Vagina (tissue), 2 donors: Measurements from ENCODE around the gene GPRC5C. TPM values are rescaled to one million over a fixed set of nuclear protein-coding genes. Genes with fewer than 3 reads are reported as not detected.

ENCODE experiments used
- DNase-seq, 2 donors: peaks; one replicate each; pipeline ENCODE4 v3.0.0-alpha.2; 2017; ENCODE audit errors: extremely low spot score in 2 of 2
- H3K27ac ChIP-seq: fragments of 200-600 bp; sonication (generic); one replicate; pipeline ENCODE4 v1.5.1; 2019
- H3K27me3 ChIP-seq: fragments of 200-600 bp; sonication (generic); one replicate; pipeline ENCODE4 v1.5.1; 2019
- H3K36me3 ChIP-seq, 2 donors: fragments of 200-600 bp; sonication (generic); one replicate each; pipeline ENCODE4 v1.5.1; 2017 to 2019
- H3K4me1 ChIP-seq: fragments of 200-600 bp; sonication (generic); one replicate; pipeline ENCODE4 v1.5.1; 2019
- H3K4me3 ChIP-seq, 2 donors: fragments of 200-600 bp; sonication (generic); 1 replicate in 1 of 2; 2 replicates in 1 of 2; pipeline ENCODE4 v1.5.1; 2016 to 2019
- H3K9me3 ChIP-seq: fragments of 200-600 bp; sonication (generic); one replicate; pipeline ENCODE4 v1.5.1; 2019
- CTCF ChIP-seq, 3 experiments: fragments of 450-650 bp in 2 of 3; fragments of 200-600 bp in 1 of 3; sonication (generic) in 1 of 3; IDR thresholded peaks; one replicate each; pipeline ENCODE4 v1.5.1; 2017 to 2019; ENCODE audit warnings: antibody characterized with exemption in 3 of 3, mild to moderate bottlenecking in 2 of 3, moderate library complexity in 2 of 3
- POLR2A ChIP-seq, 2 donors: fragments of 450-650 bp; IDR thresholded peaks; one replicate each; pipeline ENCODE4 v1.6.1; 2017; ENCODE audit warnings: antibody characterized with exemption in 2 of 2, mild to moderate bottlenecking in 2 of 2, moderate library complexity in 2 of 2
- POLR2AphosphoS5 ChIP-seq, 2 donors: sonication (generic); formaldehyde crosslinking; IDR thresholded peaks; one replicate each; pipeline ENCODE4 v1.9.0; 2017; ENCODE audit warnings: antibody characterized with exemption in 2 of 2, mild to moderate bottlenecking in 2 of 2, low read depth in 1 of 2; ENCODE audit not compliant: insufficient read depth in 1 of 2
- intact Hi-C: fragments of 100-400 bp; cut with DNase I; formaldehyde crosslinking; loops from one replicate; pipeline ENCODE4 v1.15.1; 2023
- total RNA-seq: library from RNA; depleted of rRNA; stranded (reverse); fragments of >200 nt; gene quantifications from one replicate; pipeline ENCODE4 v1.2.3, GENCODE V29; 2016

GPRC5C gene
- total RNA-seq, 1 donor from 2014 or later, result 27.5 TPM

GRCh38 chr17:74394977-74395376, 36.9 kb upstream of the GPRC5C start:
- intact Hi-C loops, result no loop called here
- no peaks in the 10 kb centered on the region for H3K27me3 ChIP-seq
- no peaks in the 10 kb centered on the region for H3K9me3 ChIP-seq
- no peak for DNase-seq
- no peaks in the 10 kb centered on the region for H3K4me1 ChIP-seq
- H3K4me3 ChIP-seq, result no peak overlapping the region
- H3K36me3 ChIP-seq, result no peaks in the 10 kb centered on the region
- no peak overlapping the region for H3K27ac ChIP-seq
- TF ChIP-seq POLR2AphosphoS5 (IDR thresholded peaks at IDR 0.05; ENCODE audit: insufficient read depth in 1 of 2, low read depth in 1 of 2), result no peak
- TF ChIP-seq CTCF (IDR thresholded peaks at IDR 0.05), result no peak
- no peak for TF ChIP-seq POLR2A (IDR thresholded peaks at IDR 0.05)

- Histone ChIP-seq H3K4me3 (no peak overlapping the region), H3K36me3 (no peaks in the 10 kb centered on the region), H3K27me3 (no peaks in the 10 kb centered on the region), H3K4me1 (no peaks in the 10 kb centered on the region), H3K27ac (no peak overlapping the region), H3K9me3 (no peaks in the 10 kb centered on the region)
- intact Hi-C loops, result no loop called here
- no peak for DNase-seq
- TF ChIP-seq CTCF (IDR thresholded peaks at IDR 0.05) (no peak), POLR2A (IDR thresholded peaks at IDR 0.05) (no peak), POLR2AphosphoS5 (IDR thresholded peaks at IDR 0.05; ENCODE audit: insufficient read depth in 1 of 2, low read depth in 1 of 2) (no peak)
These were observed 35.3 kb upstream of the GPRC5C start for GRCh38 chr17:74396567-74396966.

GRCh38 chr17:74402048-74402447, 29.8 kb upstream of the GPRC5C start:
- Histone ChIP-seq H3K4me1 (no peaks in the 10 kb centered on the region), H3K4me3 (no peak overlapping the region), H3K27ac (no peak overlapping the region), H3K36me3 (no peaks in the 10 kb centered on the region), H3K27me3 (no peaks in the 10 kb centered on the region), H3K9me3 (no peaks in the 10 kb centered on the region)
- intact Hi-C loops, result no loop called here
- no peak for DNase-seq
- no peak for TF ChIP-seq CTCF (IDR thresholded peaks at IDR 0.05)
- no peak for TF ChIP-seq POLR2A (IDR thresholded peaks at IDR 0.05)
- TF ChIP-seq POLR2AphosphoS5 (IDR thresholded peaks at IDR 0.05; ENCODE audit: insufficient read depth in 1 of 2, low read depth in 1 of 2), result no peak

GRCh38 chr17:74403512-74404137, 28.3 kb upstream of the GPRC5C start:
- no peaks in the 10 kb centered on the region for H3K4me1 ChIP-seq
- H3K27me3 ChIP-seq, result no peaks in the 10 kb centered on the region
- TF ChIP-seq CTCF (IDR thresholded peaks at IDR 0.05), result no peak
- no peak for TF ChIP-seq POLR2AphosphoS5 (IDR thresholded peaks at IDR 0.05; ENCODE audit: insufficient read depth in 1 of 2, low read depth in 1 of 2)
- TF ChIP-seq POLR2A (IDR thresholded peaks at IDR 0.05), result no peak
- H3K4me3 ChIP-seq, result no peak overlapping the region
- H3K9me3 ChIP-seq, result no peaks in the 10 kb centered on the region
- no peaks in the 10 kb centered on the region for H3K36me3 ChIP-seq
- no peak overlapping the region for H3K27ac ChIP-seq
- no peak for DNase-seq
- intact Hi-C loops, result no loop called here

GRCh38 chr17:74404218-74404617, 27.7 kb upstream of the GPRC5C start:
- Histone ChIP-seq H3K27ac (no peak overlapping the region), H3K4me1 (no peaks in the 10 kb centered on the region), H3K27me3 (no peaks in the 10 kb centered on the region), H3K36me3 (no peaks in the 10 kb centered on the region), H3K9me3 (no peaks in the 10 kb centered on the region), H3K4me3 (no peak overlapping the region)
- no peak for DNase-seq
- intact Hi-C loops, result no loop called here
- no peak for TF ChIP-seq POLR2AphosphoS5 (IDR thresholded peaks at IDR 0.05; ENCODE audit: insufficient read depth in 1 of 2, low read depth in 1 of 2)
- TF ChIP-seq POLR2A (IDR thresholded peaks at IDR 0.05), result no peak
- no peak for TF ChIP-seq CTCF (IDR thresholded peaks at IDR 0.05)
